UCSD-AML1 (cell line): ENCODE measurements around the gene HOXC5.
"Not testable (repeated sequence)": the region's sequence is repeated elsewhere in the genome, so short reads cannot be mapped to it uniquely, and the experiment has no call there.

ENCODE experiments used
- DNase-seq: peaks from one replicate; lab custom pipeline; 2025; ENCODE audit not compliant: unreplicated experiment; lab: John Stamatoyannopoulos, UW

HOXC5 gene

GRCh38 chr12:54032086-54032619 is 697 bp upstream of the HOXC5 start:
- DNase-seq, result no peak

GRCh38 chr12:54033106-54033979 is 493 bp downstream of the HOXC5 start:
- no peak for DNase-seq

GRCh38 chr12:54033980-54034784 is 1.3 kb downstream of the HOXC5 start:
- DNase-seq, result no peak

- no peak for DNase-seq
Observed at GRCh38 chr12:54034785-54035310, 2.0 kb downstream of the HOXC5 start.

GRCh38 chr12:54035568-54036264 is 2.9 kb downstream of the HOXC5 start:
- no peak for DNase-seq

GRCh38 chr12:54036620-54037359 is 3.9 kb downstream of the HOXC5 start:
- no peak for DNase-seq

- DNase-seq, result no peak
Observed at GRCh38 chr12:54037360-54038283, 4.8 kb downstream of the HOXC5 start.

GRCh38 chr12:54038284-54038870 is 5.5 kb downstream of the HOXC5 start:
- no peak for DNase-seq

GRCh38 chr12:54038871-54039414 is 6.1 kb downstream of the HOXC5 start:
- no peak for DNase-seq

- no peak for DNase-seq
Observed at GRCh38 chr12:54039417-54040147, 6.7 kb downstream of the HOXC5 start.

GRCh38 chr12:54040148-54040494 is 7.3 kb downstream of the HOXC5 start:
- no peak for DNase-seq

GRCh38 chr12:54040648-54041047 is 7.8 kb downstream of the HOXC5 start:
- no peak for DNase-seq

- no peak for DNase-seq
Observed at GRCh38 chr12:54041097-54041690, 8.3 kb downstream of the HOXC5 start.

GRCh38 chr12:54042033-54042432 is 9.2 kb downstream of the HOXC5 start:
- not testable (repeated sequence) for DNase-seq

GRCh38 chr12:54042970-54043853 is 10.4 kb downstream of the HOXC5 start:
- no peak for DNase-seq

- DNase-seq, result no peak
Observed at GRCh38 chr12:54044425-54045103, 11.7 kb downstream of the HOXC5 start.
